ENCODE measurements around the gene ZNF892.
"Not testable (repeated sequence)": the region's sequence is repeated elsewhere in the genome, so short reads cannot be mapped to it uniquely, and the experiment has no call there.

Gene ZNF892

DNA sequence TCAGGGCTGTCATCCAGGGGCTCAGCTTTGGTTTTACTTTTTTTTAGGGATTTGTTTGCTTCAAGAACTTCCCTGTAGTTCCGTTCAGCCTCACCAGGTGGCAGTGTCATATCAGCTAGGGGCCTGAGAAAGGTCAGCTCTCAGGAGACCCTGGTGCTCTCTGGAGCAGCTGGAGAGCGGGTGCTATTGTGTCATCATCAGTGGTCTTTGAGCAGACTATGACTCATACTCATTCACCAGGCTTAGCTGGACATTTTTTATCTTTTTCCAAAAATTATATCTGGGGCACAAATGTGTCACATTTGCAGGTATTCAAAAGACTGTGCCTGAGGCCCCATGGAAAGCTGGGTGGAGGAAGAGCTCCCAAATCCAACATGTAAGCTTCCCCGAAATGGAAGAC lies 24.4 kb downstream of the ZNF892 start:
- peak; percentile 28 for DNase-seq

DNA sequence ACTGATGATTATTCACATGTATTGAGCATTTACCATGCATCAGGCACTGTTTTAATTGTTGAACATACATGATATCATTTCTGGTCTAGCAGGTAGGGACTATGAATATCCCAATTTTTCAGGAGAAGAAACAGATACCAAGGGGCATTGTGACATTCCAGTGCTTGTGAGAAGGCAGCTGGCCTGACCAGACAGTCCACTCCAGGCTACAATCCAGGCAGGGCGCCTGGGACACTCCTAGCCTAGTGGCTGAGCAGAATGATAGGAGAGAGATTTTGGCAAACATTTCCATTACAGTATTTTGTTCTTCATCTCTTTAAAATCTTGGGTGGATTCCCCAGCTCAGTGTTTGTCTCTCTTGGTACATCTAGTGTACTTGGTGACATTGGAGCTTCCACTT lies 24.9 kb downstream of the ZNF892 start:
- no peak for DNase-seq

DNA sequence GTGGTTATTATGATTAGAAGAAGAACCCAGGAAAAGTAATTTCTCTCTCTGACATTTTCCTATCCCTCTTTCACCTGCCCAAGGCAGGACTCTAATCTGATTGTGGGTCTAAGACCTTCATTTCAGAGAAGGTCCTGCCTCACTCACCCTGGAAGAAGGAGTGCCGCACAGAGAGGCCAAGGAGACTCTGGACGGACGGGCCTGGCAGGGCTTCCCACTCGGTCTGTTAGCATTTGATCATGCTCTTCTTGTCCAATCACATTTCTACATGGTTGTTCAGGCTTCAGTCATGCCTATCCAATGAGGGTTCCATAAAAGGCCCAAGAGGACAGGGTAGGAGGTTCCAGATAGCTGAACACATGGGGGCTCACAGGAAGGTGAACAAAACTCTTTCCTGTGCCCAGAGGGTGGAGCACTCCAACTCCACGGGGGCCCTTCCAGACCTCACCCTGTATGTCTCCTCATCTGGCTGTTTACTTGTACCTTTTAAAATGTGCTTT lies 27.0 kb downstream of the ZNF892 start:
- DNase-seq = no peak

DNA sequence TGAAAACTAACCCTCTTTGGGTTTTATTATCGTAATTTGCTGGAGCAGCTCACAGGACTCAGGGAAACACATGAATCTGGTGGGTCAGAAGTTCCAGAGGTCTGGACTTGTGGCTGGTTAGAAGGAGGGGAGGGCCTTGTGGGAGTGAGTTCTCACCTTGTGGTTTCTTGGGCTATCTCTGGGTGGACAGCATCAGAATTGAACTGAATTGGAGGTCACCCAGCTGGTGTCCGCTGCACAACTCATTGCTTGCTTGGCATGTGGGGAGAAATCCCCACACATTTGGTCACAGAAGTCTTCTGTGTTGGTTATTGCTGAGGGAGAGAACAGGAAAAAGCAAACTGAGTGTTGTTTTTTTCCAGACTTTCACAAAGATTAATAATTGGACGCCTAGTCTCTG lies 27.5 kb downstream of the ZNF892 start:
- DNase-seq = no peak

DNA sequence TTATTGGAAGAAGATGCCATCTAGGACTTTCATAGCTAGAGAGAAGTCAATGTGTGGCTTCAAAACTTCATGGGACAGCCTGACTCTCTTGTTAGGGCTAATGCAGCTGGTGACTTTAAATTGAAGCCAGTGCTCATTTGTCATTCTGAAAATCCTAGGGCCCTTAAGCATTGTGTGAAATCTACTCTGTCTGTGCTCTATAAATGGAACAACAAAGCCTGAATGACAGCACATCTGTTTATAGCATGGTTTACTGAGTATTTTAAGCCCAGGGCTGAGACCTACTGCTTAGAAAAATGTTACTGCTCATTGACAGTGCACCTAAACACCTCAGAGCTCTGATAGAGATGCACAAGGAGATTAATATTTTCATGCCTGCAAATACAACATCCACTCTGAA lies 30.8 kb downstream of the ZNF892 start:
- DNase-seq = no peak

DNA sequence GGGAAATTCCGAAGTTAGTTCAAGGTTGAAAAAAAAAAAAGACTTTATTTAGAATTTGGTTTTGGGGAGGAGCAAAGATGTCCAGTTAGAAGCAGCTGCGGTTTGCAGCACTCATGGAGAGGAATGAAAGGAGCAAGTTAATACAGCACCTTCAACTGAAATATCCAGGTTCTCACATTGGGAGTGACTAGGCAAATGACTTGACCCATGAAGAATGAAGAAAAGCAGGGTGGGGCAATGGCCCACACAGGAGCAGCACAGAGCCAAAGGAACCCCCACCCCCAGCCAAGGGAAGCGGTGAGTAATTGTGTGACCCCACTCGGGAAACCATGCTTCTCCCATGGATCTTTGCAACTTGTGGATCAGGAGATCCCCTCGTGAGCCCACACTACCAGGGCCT lies 32.8 kb downstream of the ZNF892 start:
- no peak for DNase-seq

DNA sequence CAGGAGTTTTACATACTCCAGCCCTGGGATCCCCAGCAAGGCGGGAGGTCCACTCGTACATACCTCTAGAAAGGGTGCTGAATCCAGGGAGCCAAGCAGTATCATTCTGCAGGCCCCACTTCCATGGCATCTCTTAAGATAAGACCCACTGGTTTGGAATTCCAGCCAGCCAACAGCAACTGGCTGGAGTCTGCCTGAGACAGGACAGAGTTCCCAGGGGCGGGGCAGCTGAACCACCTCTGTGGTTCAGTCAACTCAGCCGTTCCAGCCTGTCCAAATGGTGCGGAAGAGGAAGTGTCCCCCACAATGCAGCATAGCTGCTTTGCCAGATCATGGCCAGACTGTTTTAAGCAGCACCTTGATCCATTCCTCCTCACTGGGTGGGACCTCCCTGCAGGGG lies 33.2 kb downstream of the ZNF892 start:
- no peak for DNase-seq

DNA sequence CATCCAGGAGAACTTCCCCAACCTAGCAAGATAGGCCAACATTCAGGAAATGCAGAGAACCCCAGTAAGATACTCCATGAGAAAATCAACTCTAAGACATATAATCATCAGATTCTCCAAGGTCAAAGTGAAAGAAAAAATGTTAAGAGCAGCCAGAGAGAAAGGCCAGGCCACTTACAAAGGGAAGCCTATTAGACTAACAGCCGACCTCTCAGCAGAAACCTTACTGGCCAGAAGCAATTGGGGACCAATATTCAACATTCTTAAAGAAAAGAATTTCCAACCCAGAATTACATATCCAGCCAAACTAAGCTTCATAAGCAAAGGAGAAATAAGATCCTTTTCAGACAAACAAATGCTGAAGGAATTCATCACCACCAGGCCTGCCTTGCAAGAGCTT lies 34.8 kb downstream of the ZNF892 start:
- DNase-seq = not testable (repeated sequence)

Data from SHP77 treated with DMSO at 0.1 percent for 48 hours (cell line).